NCI-H446 (cell line): Measurements from ENCODE around the gene ADAM10.
"Not testable (repeated sequence)": the region's sequence is repeated elsewhere in the genome, so short reads cannot be mapped to it uniquely, and the experiment has no call there.

Experiments used
- DNase-seq, 2 experiments: peaks; one replicate each; lab custom pipeline; 2025; lab: John Stamatoyannopoulos, UW

Gene ADAM10

DNA sequence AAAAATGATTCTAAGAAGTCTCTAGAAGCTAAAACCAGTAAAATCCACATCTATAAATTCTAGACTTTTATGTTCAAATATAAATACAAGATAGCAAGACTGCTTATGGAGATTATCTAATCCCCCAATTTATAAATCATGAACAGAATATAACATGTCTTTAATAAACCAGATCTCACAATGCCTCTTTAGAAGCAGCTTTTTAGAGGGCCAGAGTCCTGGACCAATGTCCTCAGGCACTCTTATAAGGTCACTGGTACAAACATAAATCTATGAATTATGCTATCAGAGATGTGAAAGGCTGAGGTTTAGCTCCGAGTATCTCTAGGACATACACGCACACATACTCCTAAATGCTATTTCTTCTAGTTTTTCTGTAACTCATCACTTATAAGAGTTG lies 78.3 kb downstream of the ADAM10 start:
- no peak for DNase-seq

DNA sequence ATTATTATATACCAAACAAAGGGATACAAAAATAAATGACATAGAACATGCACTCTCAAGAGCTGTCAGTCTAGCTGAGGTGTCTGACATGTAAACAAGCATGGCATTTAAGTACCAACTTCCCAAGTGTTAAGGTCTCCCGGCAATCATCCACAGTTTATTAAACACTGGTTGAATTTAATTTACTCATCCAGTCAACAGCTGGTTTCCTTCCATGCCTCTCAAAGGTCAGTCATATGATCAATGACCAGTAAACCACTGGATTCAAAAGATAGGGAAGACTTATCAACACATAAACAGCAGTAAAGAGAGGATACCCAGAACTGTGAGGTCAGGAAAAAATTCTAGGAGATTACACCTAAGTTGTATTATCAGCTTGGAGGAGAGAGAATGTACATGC lies 80.4 kb downstream of the ADAM10 start:
- DNase-seq, result no peak

DNA sequence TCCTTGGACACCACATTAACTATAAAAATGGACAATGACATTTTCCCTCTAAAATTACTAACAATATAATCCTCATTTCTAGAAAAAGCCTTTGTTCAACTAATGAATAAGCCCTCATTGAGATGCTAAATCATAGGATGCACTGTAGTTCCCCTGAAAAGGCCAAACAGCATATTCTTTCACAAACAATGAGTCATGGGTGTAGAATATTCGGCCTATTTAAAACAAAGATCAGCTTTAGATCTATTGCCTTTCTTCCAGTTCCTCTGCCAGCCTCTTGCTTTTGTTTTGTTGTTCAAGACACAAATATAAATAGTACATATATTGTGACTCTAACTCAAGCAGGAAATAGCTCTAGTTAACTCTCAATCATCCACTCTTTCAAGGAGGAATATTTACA lies 82.5 kb downstream of the ADAM10 start:
- DNase-seq, result no peak

DNA sequence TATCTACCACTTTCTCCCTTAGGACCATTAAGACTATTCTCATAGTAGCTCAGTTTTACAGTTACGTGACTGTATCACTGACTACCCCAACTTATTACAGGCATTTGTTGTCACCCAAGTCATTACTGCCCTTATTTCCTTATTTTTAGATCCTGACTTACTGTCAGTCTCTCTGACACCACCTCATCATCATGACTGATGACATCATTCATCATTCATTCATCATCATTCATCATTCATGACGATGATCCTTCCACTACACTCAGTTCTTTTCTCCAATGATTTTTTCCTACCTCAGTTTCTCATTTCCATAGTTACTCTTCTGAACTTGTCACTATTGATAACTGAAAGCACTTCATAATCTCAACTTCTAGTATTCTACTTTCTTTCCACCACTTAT lies 83.8 kb downstream of the ADAM10 start:
- no peak for DNase-seq

DNA sequence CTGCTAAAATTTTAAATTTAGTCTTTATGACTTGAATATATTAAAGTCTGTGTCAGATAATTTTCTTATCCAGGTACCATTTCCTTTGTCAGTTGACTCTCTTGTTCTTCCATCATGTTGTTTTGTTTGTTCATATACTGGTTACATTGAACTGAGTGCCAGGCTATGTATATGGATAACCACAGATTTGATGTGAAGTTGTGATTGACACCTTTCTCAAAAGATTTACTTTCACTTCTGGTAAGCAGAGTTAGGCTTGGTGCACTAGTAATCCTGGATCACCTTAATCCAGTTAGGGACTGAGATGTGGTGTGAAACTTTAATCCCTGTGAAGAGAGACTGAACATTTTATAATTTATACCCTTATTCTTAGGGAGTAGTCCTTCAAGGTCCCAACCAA lies 99.4 kb downstream of the ADAM10 start:
- no peak for DNase-seq

DNA sequence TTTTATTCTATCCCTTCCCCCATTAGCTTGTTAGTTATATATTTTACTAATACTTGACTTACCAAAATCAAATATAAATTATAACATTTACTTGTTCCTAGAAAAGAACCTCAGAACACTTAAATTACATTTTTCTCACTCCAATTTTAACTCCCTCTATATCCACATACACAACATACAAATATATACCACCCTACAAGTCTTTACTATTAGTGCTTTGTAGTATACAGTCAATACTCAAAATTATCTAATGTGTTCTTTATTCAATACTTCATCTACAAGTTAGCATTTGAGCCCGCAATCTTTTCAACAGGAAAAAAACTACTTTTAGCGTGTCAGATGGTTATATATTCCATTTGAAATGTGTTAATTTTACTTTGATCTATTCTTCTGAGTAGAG lies 100.3 kb downstream of the ADAM10 start:
- no peak for DNase-seq

DNA sequence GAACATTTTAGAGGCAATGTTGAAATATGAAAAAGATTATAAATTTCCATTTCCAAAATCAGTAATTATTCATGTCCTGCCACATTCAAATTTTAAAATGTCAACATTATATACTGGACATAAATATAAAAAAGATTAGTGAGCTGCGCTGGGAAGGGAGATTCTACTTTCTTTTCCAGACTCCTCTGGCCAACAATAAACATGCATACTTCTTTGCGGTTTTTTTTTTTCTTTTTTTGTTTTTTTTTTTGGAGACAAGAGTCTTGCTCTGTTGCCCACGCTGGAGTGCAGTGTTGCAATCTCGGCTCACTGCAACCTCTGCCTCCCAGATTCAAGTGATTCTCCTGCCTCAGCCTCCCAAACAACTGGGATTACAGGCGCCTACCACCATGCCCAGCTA lies 105.5 kb downstream of the ADAM10 start:
- no peak for DNase-seq

DNA sequence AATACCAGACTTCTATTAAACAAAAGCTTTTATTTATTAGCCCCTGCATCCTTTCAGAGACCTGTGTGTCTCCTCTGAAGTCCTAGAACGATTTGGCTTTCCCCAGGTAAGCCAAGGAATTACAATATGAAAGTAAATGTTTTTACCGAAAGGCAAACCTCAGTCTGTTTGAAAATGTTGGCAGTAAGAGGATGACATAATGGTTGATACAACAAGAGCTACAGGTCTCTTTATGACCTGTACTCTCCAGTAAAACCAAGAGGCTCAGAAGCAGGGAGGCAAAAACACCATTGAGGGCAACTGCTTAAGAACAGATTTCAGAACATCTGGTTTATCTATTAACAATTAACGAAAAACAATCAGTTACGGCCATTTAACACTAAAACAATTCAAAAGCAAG lies 107.8 kb downstream of the ADAM10 start:
- no peak for DNase-seq

DNA sequence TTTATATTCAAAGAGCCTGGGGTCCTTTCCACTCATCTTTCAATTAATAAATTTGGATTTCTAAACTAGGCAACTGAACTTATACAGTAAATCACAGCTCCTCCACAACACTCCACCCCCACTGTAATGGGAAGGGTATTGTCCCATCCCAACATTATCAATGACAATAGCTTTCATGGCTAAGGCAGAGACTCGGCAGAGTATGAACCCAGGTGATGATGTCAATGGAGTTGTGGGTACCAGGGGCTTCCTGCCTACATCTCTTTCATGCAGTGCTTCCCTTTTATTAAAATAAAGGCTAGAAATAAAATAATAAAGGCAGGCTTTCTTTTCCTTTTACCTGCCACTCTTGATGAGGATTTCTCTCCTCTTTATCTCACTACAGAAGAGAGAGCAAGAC lies 109.5 kb downstream of the ADAM10 start:
- DNase-seq, result no peak

DNA sequence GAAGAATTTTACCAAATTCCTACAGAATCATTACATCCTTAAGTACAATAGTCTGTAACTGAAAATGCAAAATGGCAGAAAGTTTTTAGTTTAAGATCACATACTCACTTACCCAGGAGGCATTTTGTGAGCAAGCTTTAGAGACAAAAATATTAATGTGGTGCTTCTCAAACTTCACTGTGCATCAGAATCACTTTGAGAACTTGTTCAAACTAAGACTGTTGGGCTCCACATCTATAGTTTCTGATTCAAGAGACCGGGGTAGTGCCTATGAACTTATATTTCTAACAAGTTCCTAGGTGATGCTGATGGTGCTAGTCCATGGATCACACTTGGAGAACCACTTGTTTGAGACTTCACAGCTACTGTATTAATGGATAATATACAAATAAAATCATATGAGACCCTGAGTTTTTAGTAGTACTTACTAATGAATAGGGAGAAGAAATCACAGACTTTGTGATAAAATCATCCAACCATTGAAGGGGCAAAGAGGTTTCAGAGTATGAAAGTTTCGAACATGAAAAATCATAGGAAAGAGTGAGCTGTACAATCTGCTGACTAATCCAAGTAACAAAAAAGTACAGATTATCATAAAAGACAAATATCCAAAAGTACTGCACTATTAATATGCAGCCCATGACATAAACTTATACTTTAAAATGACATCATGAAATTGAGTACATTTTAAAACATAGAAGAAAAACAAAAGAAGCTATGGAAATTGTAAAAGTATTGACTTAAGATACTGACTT lies 110.3 kb downstream of the ADAM10 start:
- no peak for DNase-seq

DNA sequence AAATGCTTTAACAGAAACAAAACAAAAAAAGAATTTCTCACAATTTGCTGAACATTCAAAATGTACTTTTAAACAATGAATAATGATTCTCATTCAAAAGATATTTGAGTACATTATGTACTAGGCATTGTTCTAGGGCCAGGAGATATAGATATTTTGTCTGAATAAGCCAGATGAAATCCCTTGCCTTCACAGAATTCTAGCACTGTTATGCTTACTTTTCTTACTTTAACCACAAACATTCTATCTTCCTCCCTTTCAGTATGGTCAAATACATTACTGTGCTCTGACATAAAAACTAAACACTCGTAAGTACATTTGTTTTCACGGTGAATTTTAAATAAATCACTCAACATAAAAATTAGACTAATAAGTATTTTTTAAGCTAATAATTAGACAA lies 116.7 kb downstream of the ADAM10 start:
- no peak for DNase-seq

DNA sequence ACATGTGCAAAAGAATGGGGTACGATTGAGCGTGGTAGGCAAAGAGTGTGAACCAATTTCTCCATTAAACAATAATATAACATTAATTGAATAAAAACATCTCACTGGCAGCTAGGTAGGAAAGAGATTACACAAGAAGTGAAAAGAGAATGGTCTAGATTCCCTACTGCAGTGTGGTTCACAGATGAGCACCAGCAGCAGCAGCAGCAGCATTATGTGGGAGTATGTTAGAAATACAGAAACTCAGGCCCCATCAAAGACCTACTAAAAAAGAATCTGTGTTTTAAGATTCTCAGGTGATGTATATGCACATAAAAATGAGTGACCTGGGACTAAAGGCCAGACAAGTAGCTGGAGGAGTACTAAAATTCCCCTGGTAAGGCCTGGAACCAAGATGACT lies 118.2 kb downstream of the ADAM10 start:
- no peak for DNase-seq

DNA sequence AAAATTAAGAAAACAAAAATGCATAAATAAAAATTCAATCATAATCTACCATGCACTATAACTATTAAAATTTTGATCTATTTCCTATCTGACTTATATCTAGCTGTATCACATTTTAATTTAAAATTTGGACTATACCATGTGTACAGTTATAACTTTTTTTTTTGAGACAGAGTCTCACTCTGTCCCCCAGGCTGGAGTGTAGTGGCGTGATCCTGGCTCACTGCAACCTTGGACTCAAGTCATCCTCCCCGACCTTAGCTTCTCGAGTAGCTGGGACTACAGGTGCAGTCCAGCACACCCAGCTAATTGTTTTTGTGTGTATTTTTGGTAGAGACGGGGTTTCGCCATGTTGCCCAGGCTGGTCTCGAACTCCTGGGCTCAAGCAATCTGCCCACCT lies 119.9 kb downstream of the ADAM10 start:
- DNase-seq, result no peak

DNA sequence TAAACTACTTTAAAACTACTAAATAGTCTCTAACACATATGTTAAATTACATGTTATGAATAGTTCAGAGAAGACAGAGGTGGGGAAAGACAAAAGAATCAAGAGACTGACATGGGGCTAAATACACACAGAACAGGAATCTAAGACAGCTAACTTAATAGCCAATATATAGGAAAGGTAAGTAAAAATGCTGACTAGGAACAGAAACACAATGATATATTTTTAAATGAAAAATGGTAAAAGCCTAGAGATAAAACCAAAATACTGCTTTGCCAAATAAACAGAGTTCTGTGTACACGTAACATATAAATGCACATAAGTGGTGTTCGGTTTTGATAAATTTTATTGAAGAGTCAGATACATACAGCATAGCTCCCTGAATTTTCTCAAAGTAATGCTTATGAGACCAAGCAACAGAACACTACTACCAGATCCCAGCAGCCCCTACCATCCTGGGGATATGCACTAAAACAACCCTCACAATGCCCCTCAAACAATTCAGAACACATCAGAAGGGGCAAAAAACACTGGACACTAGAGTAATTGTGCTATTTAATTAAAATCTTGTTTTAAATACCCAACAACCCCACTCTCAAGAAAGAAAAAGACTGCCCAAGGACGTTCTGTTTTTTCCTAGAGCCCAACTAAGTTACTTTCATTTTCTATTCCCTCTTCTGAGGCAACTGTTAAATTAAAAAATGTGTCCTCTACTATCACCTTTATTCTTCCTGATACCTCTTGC lies 121.1 kb downstream of the ADAM10 start:
- no peak for DNase-seq

DNA sequence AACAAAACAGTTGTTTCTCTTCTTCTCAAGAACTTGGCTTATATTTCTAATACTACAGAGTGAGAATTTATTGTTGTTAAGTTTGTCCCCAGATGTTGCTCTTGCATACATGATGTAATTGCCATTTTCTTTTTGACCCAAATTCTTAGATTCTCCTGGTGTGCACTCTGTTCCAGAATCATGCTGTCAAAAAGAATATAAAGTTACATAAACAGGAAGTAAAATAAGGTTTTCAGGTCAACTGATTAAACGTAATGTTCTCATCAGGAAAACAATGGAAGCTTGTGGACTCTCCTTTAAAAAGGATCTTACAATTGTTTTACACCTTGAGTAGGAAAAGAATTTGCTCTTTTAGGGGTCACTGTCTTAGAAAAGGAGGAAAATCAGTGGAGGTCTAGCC lies 121.8 kb downstream of the ADAM10 start:
- no peak for DNase-seq

DNA sequence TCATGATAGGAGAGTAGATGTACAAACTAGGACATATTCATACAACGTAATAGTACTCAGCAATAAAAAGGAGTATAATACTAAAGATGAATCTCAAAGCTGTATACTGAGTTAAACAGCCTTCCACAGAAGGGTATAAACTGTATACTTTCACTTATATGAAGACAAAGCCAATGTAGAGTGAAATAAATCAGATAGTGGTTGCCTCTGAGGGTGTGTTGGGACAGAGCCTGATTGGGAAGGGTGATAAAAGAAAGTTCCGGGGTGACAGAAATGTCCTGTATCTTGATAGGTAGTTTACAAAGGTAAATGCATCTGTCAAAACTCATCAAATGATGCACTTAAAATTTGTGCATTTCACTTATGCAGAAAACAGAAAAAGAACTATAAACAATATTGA lies 122.5 kb downstream of the ADAM10 start:
- no peak for DNase-seq

DNA sequence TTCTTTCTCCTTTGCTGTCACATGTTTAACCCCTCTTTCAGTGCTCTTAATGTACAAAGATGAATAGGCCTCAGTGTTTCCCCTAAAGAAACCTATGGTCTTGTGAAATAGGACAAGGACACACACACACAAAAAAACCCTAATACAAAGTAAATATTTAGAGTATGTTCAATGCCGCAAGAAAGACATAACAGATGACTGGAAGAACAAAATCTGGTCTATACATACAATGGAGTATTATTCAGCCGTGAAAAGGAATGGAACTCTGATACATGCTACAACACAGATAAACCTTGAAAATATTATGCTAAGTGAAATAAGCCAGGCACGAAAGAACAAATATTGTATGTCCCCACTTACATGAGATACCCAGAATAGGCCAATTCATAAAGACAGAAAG lies 123.1 kb downstream of the ADAM10 start:
- DNase-seq, result no peak

DNA sequence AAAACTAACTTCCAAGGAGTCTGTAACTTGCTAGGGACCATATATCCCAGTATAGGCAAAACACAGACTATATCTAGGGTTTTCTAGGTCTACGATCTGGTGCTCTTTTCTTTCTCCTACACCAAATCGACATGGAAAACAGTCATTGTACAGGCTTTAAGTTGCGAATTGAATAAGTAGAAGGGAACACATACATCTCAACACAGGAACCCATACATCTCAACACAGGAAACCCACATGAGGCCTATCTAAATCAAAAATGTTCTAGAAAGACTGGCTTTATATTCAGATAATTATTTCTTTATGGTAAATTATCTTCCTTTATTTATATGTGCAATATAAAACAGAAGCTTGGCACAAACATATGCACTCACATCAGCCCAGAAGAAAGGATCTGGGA lies 126.6 kb downstream of the ADAM10 start:
- DNase-seq, result no peak

DNA sequence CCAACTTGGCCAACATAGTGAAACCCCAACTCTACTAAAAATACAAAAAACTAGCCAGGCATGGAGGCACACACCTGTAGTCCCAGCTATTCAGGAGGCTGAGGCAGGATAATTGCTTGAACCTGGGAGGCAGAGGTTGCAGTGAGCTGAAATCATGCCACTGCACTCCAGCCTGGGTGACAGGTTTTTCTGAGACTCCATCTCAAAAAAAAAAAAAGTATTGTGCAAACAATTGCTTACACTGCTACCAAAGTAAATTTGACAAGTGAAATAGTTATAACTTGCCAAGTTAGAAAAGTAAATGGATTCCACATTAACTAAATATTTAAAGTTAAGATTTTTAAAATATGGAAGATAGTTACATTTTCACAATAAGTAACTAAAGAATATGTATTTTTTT lies 129.2 kb downstream of the ADAM10 start:
- DNase-seq, result not testable (repeated sequence)

DNA sequence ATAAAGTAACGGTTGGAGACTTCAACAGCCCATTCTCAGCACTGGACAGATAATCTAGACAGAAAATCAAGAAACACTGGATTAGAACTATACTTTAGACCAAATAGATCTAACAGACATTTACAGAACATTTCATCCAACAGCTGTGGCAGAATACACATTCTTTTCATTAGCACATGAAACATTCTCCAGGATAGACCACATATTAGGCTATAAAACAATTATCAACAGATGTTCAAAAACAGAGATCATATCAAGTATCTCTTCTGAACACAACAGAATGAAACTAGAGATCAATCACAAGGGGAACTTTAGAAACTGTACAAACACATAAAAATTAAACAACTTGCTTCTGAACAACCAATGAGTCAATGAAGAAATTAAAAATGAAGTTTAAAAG lies 133.3 kb downstream of the ADAM10 start:
- no peak for DNase-seq

DNA sequence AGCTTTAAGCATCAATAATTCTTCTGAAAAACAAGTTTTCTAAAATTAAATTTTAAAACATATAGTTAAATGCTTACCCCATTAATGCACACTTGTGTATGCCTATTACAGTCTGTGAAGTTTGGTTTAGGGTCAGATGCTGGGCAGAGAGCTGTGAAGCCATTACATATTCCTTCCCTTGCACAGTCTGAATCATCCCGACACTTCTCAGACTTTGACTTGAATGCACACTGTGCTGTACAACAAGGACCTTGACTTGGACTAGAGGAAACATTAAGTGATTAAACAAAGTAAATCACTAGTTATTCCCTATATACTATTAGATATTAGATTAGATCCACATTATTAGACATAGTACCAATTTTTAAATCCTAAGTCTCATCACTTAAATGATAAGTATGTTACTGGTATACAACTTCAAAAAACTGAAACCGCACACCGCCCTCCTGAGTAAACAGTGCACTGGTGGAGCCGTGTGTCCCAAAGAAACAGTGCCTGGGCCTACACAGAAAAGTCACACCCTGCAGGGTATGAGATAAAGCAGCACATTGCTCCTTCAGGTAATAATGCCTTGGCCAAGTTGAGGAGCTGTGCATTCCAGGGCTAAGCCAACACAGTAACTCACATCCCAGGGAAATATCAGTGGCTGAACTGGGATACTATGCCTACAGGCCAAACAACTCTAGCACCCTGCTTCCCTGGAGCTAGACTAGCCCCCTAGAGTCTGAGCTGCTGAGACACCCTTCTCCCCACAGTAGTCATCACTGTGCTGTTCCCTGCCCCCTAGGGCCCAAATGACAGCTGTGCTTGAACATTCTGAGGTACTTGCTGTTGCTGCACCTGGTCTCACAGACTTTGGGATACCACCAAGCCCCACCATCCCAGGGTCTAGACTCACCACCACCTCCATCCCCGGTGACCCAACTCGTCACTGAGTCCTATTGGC lies 137.5 kb downstream of the ADAM10 start:
- no peak for DNase-seq

DNA sequence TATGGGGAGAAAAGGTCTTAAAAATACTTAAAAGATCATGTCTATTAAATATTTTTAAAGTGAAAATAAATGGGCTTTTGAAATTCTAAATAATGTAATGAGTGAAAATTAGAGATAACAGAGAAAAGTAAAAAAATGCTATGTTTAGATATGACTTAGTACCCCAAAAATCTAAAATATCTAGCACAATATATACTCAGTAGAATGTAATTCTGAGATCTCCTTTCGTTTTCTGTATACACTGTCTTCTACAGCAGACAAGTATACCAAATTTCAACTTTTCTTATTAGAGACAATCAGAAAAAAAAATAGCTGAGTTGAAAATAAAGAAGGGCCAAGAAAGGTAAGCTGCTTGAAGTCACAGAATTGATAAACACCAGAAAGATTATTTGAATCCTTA lies 140.8 kb downstream of the ADAM10 start:
- DNase-seq, result no peak

DNA sequence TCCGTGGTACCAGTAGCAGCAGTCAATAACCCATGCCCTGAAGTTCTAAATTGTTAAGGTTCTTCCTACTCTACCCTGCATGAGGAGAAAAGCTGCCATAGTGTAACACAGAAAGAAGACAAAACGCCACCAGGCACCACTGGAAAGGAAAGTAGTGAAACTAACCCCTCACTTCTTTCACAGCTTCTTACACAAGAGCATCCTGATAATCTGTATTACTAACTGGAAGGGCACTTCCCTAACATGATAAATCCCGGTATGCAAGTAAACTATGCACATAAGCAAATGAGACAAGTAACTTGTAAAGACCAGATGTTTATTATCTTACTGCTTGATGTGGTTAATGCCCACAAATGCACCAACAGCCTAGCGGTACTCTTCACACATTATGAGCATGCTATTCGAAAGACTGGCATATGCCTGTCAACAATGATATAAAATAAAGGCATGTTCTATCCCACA lies 141.3 kb downstream of the ADAM10 start:
- no peak for DNase-seq
